Body of pancreas (tissue), 4 donors: Measurements from ENCODE around the gene CNRIP1.

Source experiments
- CTCF ChIP-seq, 7 experiments: fragments of 450-650 bp in 4 of 7; fragments of 200-600 bp in 3 of 7; sonication (generic) in 3 of 7; IDR thresholded peaks; one replicate each; pipeline ENCODE4 v1.5.1; 2016 to 2019; ENCODE audit warnings: antibody characterized with exemption in 7 of 7
- POLR2A ChIP-seq, 3 donors: fragments of 450-650 bp; IDR thresholded peaks; one replicate each; pipeline ENCODE4 v1.6.1; 2016; ENCODE audit warnings: antibody characterized with exemption in 3 of 3, mild to moderate bottlenecking in 2 of 3

DNA sequence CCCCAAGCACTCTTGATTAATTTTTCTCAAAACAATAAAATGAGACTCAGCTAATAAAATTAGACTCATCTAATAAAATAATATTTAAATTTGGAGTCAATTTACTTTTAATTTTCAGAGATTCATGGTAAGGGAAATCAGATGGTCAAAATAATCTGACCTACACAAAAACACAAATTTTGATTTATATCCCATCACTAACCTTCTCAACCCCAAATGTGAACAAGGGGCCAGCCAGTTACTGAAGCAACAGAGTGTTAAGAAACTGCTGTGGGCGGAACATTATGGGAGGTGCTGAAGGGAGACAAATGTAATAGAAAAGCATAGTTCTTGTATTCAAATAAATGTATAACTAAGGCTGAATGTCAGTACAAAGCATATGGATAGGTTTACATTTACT lies 39.0 kb downstream of the CNRIP1 start:
- TF ChIP-seq CTCF (IDR thresholded peaks at IDR 0.05), result no peak
- no peak for TF ChIP-seq POLR2A (IDR thresholded peaks at IDR 0.05)
